Astrocyte of the cerebellum (primary cell): Measurements from ENCODE around the gene KCNIP4.
A peak's percentile ranks its signal among the peaks of the same experiment; 100 is the strongest.

Experiments used
- DNase-seq: peaks from one replicate; pipeline ENCODE4 v3.0.0-alpha.2; 2011; ENCODE audit warnings: low read depth
- H3K4me3 ChIP-seq: 2 replicates; pipeline ENCODE4 v1.5.1; 2011; ENCODE audit warnings: mild to moderate bottlenecking, low read depth, low read length, moderate library complexity
- CTCF ChIP-seq: IDR thresholded peaks from 2 replicates; pipeline ENCODE4 v1.5.1; 2012; ENCODE audit warnings: low read length, low read depth, moderate library complexity, mild to moderate bottlenecking; ENCODE audit errors: missing control alignments
- in situ Hi-C: cut with HindIII; loops from 2 replicates; pipeline ENCODE4 v1.10.0; 2017; ENCODE audit warnings: low sequenced_read_pairs

The KCNIP4 gene

GRCh38 chr4:21628116-21628670 lies 320.4 kb downstream of the KCNIP4 start:
- in situ Hi-C loops, result loop anchor here (5.0 kb wide), 1 partner anchor 61 kb away; no protein-coding TSS in a partner anchor
- DNase-seq, result no peak
- TF ChIP-seq CTCF, result no peak
- H3K4me3 ChIP-seq, result no peak overlapping the region

GRCh38 chr4:21625447-21625846 lies 323.1 kb downstream of the KCNIP4 start:
- TF ChIP-seq CTCF, result no peak
- H3K4me3 ChIP-seq, result no peak overlapping the region
- DNase-seq, result no peak
- in situ Hi-C loops, result loop anchor here (5.0 kb wide), 1 partner anchor 58 kb away; no protein-coding TSS in a partner anchor

- no peak overlapping the region for H3K4me3 ChIP-seq
- no peak for DNase-seq
- in situ Hi-C loops, result no loop called here
- no peak for TF ChIP-seq CTCF
Measured at GRCh38 chr4:21605006-21605405, 343.6 kb downstream of the KCNIP4 start.

- no peak overlapping the region for H3K4me3 ChIP-seq
- in situ Hi-C loops, result no loop called here
- no peak for TF ChIP-seq CTCF
- no peak for DNase-seq
Measured at GRCh38 chr4:21596521-21596920, 352.1 kb downstream of the KCNIP4 start.

GRCh38 chr4:21593671-21594001 lies 354.9 kb downstream of the KCNIP4 start:
- TF ChIP-seq CTCF, result no peak
- no peak overlapping the region for H3K4me3 ChIP-seq
- no peak for DNase-seq
- in situ Hi-C loops, result no loop called here

GRCh38 chr4:21592970-21593670 lies 355.5 kb downstream of the KCNIP4 start:
- in situ Hi-C loops, result no loop called here
- no peak overlapping the region for H3K4me3 ChIP-seq
- TF ChIP-seq CTCF, result no peak
- DNase-seq, result peak; percentile 1
